ENCODE measurements around the gene HS3ST5.
"Not testable (repeated sequence)": the region's sequence is repeated elsewhere in the genome, so short reads cannot be mapped to it uniquely, and the experiment has no call there.

Gene HS3ST5

DNA sequence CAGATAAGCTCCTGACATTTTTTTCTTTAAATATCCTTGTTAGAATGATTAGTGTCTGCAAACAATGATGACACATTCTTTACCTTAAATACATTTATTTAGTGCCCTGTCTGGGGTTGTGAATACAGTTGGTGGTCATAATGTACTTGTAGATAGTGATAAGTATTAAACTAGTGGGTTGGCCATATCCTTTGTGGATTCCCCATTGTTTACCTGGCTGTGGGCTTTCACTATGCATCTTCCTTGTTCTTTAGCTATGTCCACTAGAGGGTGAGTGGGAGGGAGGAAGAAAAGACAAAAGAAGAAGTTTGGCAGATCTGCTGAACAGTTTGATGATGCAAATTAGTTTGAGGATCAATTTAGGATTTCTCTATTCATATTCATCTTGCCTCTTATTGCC is 15.7 kb downstream of the HS3ST5 start:
- no peak for DNase-seq

DNA sequence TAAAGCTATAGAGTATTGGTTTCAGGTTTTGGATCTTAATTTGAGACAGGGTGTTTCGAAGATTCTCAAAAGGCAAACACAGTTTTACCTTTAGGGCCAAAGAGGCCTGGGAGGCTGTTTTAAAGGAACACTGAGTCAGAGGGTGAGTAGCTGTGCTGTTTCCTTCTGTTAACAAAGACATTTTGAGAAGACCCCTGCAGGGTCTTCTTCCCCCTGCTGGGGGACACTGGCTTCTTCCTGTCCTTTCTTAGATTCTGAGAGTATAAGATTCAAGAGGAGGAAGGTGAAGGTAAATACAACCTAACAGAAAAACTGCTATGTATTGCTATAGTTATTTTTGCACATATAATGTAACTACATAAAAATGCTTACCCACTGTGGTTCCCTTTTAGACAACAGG is 19.0 kb downstream of the HS3ST5 start:
- DNase-seq: no peak

DNA sequence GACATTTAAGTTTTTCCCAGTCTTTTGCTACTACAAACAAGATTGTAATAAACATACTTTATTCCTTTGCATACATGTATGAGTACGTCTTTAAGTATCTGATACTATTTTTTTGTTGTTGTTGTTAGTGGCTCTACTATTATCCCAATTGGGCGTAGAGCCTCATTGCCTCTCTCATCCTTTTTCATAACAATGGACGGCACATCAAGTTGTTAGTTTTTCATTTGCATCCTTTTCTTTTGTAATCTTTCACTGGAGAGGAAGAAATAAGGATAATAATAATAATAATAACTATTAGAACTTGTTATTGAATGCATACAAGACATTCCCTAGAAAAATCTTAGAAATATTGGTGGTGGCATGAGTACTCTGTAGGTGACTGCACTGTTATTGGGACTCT is 23.1 kb downstream of the HS3ST5 start:
- DNase-seq: no peak

DNA sequence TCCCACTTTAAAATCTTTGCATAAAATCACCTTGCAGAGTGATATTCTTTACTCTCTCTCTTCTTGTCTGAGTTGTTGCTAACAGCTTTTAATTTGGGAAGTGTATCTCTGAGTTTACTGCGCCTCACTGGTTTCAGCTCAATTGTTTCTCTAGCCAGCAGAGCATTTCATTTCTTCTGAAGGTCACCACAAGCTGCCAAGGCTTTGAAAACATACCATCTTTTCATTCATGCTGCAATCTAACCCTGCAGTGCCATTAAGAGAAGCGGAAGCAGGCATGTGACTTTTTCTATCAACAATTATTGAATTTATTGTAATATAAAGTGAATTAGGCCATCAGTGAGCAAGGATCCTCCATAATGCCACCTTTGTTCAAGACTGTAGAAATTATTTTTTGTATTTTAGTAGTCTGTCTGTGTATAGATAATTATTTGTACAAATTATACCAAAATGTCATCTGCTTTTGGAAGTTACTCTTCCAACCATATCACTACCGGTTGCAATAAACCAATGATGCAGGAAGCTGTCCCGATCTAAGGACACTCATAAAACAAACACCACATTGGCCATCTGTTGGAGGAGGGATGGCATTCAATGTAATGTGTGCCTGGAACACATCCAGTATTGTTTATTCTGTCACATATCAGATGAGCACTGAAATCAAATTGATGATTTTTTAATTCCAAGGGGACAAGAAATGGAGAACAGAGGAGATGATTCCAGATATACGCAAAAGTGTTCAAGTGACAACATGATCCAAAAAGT is 26.8 kb downstream of the HS3ST5 start:
- no peak for DNase-seq

DNA sequence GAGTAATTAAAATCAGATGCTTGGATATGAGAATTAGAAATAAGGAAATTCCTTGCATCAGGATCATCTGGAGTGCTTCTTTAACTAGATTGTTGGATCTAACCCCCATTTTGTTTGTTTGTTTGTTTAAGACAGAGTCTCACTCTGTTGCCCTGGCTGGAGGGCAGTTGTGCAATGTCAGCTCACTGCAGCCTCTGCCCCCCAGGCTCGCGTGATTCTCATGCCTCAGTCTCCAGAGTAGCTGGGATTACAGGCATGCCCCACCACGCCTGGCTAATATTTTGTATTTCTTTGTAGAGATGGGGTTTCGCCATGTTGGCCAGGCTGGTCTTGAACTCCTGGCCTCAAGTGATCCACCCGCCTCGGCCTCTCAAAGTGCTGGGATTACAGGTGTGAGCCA is 29.0 kb downstream of the HS3ST5 start:
- DNase-seq: not testable (repeated sequence)

DNA sequence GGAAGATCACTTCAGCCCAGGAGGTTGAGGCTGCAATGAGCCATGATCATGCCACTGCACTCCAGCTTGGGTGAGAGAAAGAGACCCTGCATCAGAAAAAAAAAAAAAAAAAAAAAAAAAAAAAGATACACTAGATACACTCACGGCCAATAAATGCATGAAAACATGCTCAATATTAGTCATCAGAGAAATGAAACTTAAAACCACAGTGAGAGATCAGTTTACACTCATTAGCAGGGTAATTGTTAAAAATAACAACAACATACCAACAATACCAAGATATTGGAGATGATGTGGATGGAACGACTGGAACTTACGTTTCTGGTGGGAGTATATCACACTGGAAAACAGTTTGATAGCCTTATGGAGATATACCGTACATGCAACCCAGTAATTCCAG is 29.9 kb downstream of the HS3ST5 start:
- no peak for DNase-seq

DNA sequence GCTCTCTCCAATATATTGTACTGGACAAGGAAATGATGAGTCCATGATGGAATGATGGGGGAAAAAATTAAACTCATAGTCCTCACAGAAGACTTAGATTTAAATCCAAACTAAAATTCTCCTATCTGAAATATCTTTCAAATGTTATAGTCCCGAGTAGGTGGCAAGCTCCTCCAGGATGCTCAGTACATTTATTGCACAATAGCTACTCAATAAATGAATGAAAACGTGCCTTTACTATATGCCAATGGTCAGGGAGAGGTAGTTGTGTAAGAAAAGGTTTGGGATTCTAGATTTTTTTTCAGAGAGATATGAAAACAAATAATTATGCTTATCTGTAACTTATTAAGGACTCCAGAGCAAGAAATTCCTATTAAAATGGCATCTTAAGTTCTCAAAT is 32.8 kb downstream of the HS3ST5 start:
- no peak for DNase-seq

DNA sequence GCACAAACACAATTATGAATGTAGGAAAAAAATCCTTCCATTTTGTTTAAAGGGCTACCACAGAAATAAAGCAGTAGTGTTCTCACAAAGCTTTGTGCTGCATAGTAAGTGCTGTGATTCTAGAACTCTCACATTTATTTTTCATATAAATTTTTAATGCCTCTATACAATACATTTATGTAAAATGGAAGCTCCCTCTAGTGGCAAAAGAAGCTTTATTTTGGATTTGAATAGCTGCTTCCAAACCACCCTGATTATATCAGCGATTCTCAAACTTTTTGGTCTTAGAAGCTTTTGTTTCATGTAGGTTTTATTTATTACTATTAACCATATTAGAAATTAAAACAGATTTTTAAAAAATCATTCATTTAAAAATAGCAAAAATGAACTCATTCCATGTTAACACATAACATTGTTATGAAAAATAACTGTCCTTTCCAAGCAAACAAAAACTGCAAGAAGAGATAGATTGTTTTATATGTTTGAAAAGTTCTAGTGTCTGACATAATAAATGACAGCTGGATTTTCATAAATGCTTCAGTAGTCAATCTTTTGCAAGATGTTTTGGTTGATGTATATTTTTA is 38.4 kb downstream of the HS3ST5 start:
- DNase-seq: no peak

DNA sequence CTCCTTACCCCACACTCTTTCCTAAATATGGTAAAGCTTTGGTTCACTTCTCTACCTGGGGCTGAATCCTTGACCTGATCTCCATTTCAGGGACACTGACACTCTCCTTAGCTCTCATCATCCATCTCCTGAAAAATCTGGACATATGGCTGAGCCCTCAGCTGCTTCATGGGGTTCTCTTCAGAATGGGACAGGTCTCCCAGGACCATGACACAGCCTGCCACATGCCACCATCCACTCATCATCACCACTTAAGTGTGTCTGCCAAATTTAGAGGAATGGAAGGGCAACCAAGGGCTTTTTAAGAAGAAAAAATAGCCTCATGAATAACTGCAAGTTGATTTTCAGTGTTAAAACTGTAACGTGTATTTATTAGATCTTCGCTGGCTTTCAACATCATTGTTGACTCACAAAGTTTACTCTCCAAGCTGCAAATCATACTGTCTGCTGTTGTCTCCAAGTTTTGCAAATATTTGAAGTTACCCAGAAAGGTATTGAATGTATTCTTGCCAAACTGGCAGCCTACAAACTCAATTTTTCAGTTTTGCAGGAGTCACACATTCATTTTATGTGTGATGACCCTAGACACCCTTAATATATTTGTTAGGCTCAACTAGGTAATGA is 41.1 kb downstream of the HS3ST5 start:
- DNase-seq: no peak

DNA sequence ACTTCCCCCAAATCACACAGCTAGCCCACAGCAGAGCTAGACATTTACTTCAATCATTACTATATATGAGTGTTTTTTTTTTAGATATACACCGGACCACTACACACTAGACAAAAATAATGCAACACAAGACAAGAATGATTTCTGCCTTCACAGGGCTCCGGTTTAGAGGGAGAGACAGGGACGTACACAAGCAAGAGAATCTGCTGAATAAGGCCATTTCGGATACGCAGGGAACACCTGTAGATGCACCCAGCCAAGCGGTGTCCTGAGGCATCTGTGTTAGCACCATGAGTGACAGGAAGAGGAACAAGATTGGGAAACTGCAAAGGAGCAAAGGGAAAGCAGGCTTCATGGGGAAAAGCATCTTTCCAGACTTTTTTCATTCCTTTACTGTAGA is 45.7 kb downstream of the HS3ST5 start:
- DNase-seq: no peak

DNA sequence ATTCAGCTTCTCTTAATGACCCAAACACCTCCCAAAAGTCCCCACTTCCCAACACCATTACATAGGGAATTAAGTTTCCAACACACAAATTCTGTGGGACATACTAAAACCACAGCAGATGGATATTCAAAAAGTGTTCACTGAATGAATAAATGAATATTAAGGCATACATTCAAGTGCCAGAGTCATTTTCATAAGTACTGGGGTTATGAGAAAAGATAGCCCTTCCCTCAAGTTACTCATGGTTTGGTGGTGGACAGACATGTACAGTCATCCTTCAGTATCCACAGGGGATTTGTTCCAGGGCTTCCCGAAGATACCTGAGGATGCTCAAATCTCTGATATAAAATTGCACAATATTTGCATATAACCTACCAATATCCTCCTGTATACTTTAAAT is 50.4 kb downstream of the HS3ST5 start:
- no peak for DNase-seq

DNA sequence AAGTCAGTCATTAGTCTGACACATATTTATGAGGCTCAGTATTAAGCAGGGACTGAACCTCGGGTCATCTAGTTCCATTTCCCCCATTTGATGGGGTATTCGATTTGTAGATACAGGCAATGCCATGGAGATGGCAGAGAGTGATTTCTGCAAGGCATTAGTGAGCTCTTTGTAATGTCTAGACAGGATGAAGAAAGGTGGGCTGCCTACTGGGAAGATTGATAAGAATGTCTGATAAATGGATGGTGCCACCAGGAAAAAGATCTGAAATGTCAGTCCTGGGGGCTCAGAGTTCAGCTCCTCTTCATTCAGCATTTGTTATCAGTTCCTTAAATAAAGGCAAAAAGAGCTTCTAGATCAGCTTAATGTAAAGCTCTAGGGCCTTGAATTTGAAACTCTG is 51.4 kb downstream of the HS3ST5 start:
- DNase-seq: no peak

DNA sequence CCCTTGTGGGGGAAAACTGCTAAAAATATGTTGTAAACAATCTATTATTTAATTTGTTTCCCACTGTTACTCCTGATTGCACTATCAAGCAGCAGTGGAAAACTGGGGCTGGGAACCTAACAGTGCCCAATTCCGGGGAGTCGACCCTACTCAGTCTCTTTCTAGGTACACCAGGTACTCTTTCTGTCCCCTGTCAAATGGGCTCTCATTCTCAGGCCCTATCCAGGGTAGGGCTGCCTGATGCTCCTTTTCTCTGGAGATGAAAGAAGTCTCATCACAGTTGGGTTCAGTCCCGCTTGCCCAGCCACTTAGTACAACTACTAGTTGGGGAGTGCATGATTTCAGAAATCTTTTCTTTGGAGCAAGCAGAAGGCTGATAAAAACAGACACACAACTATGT is 52.0 kb downstream of the HS3ST5 start:
- no peak for DNase-seq

DNA sequence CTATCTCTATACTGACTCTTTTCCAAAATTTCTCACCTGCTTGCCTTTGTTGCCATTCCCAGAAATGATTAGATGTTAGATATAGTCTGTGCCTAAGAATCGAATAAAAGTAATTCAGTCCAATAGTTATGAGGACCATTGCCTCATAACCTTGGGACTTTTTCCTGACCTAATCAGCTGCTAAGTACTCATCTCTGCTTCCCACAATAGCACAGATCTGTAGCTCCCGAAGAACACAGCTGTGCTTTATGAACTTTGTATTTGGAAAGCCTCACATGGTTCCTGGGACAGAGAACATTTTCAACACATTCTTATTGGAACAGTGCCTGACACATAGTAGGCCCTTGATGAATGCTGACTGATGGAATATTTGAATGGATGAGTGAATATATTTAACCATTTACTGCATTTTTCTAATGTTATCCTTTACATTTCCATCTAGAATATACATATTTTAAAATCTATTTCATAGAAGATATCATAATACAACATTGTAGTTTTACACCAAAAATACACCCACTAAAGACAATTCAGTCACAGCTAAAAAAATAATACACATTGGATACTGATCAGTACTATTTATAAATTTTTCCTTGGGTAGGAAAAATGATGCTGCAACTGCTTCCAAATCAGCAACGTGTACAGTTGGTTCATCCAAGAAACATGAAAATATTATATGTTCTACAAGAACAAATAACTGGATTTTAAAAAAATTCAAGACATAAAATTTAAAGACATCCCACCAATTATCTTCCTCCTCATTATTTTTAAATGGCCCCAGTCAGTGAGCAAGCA is 53.9 kb downstream of the HS3ST5 start:
- no peak for DNase-seq

DNA sequence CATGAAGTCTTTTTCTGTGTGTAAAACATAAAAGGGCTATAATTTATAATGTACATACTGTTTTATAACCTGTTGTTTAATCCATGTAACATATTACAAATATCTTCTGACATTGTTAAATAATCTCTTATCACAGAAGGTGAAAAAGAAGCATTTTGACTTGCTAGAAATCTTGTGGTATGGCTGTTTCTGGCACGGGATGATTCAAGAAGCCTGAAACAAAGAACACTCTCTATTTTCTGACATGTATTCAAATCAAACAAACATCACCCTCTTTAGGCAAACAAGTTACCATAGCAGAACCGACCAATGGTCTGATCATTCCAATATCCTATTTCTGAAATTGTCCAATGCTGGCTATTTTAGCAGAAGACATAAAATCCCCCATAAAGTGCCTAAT is 55.4 kb downstream of the HS3ST5 start:
- DNase-seq: no peak

DNA sequence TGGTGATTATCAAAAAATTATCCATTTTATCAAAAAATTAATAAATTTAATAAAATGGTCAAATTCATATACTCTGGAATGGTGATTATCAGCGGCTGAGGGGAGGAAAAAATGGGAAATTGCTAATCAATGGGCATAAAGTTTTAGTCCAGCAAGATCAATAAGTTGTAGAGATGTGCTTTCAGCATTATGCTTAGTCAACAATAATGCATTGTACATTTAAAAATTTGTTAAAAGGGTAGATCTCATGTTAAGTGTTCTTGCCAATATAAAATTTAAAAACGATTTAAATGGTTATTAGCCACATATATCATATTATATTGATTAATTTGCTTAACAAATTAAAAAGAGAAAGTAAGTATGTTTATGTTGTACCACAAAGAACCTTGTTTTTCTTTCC is 56.6 kb downstream of the HS3ST5 start:
- no peak for DNase-seq

DNA sequence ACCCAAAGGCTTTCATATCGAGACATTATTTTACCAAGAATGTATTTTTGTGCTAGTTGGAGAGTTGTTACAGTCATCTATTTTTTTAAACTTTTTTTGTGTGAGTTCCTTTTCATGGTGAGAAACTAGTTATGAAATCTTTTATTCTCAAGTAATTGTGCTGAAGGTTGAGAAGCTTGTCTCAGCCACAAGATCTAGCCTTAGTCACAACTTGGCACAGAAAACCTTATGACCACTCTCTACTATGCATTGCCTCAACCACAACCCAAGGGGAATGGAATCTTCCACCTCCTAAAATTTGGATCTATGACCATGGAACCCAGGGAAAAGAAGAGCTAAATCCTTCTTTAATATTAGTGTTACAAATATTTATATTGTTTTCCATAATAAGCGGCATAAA is 58.5 kb downstream of the HS3ST5 start:
- DNase-seq: no peak

DNA sequence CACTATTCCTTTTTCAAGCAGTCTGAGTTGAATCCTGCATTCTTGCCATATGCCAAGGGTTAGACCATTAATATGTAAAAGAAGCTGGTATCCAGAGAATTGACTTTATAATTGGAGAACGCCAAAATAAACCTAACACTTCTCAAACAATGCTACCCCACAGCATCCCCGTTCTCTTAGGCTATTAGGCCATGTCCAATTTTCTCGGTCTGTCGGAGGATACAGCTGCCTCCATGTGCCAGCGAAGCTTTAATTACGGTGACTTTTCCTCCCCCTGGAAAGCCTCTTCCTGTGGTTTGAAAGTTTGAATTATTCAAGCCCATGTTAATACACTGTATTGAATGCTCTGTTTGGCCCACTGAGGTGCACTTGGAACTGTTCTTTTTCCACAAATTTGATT is 60.5 kb downstream of the HS3ST5 start:
- no peak for DNase-seq

DNA sequence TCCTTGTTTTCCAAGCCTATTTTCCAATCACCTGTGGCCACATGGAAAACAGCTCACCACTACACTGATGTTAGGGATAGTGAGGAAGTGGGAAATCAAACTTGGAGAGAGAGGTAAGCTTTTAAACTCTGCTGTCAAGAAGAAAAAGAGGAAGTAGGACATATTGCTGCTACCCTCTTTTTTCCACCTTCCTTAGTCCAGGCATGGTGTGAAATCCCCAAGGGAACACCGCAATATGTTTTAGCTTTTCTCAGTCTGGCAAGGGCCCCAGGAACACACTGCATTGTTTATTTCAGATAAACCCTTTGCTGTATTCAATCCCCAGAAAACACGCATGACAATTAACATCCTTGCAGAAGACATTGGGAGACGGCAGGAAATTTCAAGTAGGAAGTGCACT is 61.3 kb downstream of the HS3ST5 start:
- no peak for DNase-seq

DNA sequence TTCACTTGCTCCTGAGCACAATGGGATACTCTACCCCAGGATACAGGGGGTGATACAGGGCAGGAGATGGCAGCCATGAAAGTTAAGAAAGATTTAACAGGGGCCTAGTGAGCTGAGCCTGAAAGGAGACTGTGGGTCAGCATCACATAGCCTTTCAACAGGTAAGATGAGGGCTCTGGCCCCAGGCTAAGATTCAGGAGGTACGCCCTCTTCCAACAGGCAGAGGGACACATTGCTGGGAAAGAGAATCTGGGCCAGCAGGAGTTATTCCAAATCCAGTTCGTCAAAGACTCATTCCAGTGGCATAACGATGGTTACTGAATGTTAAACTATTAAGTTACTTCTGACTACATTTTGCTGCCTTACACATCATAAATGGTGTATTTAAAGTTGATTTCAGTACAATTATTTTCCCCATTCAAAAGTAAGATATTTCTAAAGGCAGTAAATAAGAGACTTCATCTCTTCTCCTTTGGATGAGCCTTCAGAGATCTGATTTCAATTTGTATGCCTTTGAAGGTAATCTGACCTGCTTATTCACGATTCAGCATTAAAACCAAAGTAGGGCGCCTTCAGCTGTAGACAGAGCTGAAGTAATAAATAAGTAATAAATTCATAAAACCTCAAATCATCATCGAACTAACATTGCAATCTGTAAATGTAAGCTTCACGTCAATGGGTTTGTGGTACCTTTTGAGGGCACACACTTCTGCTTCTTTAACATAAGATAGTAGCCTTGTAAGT is 62.4 kb downstream of the HS3ST5 start:
- no peak for DNase-seq

DNA sequence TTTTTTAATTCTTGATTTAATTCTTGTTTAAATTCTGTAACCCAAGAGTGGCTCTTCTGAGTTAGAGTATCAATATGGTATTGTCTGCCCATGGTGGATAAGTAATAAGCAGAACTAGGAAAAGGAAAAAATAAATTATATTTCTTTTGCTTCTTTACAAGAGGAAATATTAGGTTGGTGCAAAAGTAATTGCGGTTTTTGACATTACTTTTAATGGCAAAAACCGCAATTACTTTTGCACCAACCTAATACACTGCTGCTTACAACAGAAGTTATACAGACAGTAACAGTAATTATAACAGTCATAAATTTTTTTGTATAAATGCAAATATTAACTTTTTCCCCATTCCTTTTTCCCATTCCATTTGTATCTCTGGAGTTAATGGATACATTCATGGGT is 65.6 kb downstream of the HS3ST5 start:
- DNase-seq: no peak

DNA sequence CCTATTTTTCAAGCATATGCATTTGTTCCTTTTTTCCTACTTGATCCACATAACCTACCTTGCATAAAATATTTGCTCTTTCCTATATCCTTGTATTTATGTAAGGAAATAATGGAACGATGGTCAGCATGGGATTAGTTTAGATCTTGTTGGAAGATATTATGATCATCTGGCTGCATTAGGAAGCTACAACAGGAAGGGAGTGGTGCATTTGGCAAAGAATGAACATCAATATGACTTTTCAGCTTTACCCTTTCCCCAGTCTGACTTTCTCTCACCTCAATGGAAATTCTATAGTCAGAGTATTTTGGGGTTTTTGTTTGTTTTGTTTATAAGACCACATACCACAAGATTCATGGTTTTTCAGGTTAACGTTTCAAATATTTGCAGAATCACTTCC is 66.0 kb downstream of the HS3ST5 start:
- no peak for DNase-seq

DNA sequence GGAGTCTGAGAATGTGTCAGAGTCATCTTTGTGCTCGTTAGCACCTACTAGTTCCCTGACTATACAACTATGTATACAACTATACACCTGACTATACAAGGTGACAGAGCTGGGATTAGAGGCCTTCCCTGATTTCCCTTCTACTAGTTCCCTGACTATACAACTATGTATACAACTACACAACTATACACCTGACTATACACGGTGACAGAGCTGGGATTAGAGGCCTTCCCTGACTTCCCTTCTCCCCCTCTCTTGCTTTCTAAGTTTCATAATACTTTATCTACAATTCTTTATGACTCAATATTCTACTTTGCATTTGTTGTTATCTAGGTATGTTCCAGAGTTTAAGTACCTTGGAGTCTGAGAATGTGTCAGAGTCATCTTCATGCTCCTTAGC is 68.0 kb downstream of the HS3ST5 start:
- no peak for DNase-seq

Data from activated CD4-positive, alpha-beta T cell treated with anti-CD3 and anti-CD28 coated beads for 48 hours (primary cell).